Measurements from ENCODE around the gene MYH9.

DNA sequence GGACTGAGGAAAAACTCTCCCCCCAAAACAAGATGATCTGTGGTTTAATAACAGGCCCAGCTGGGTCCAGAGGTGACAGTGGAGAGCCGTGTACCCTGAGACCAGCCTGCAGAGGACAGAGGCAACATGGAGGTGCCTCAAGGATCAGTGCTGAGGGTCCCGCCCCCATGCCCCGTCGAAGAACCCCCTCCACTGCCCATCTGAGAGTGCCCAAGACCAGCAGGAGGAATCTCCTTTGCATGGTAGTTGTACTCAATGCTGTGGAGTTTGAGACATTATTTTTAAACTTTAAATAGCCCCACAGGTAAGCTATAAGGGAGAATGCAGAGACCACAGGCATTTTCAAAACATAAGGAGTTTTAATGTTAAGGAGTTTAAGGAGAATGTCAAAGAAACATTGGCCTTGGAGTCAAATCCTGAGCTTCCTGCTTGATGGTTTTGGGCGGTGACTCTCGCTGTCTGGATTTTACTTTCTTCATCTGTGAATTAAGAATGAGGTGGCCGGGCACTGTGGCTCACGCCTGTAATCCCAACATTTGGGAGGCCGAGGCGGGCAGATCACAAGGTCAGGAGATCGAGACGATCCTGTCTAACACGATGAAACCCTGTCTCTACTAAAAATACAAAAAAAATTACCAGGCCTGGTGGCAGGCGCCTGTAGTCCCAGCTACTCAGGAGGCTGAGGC is 128.0 kb downstream of the MYH9 start:
- TF ChIP-seq CTCF (IDR thresholded peaks at IDR 0.05): no peak
- TF ChIP-seq, protein P1, sequence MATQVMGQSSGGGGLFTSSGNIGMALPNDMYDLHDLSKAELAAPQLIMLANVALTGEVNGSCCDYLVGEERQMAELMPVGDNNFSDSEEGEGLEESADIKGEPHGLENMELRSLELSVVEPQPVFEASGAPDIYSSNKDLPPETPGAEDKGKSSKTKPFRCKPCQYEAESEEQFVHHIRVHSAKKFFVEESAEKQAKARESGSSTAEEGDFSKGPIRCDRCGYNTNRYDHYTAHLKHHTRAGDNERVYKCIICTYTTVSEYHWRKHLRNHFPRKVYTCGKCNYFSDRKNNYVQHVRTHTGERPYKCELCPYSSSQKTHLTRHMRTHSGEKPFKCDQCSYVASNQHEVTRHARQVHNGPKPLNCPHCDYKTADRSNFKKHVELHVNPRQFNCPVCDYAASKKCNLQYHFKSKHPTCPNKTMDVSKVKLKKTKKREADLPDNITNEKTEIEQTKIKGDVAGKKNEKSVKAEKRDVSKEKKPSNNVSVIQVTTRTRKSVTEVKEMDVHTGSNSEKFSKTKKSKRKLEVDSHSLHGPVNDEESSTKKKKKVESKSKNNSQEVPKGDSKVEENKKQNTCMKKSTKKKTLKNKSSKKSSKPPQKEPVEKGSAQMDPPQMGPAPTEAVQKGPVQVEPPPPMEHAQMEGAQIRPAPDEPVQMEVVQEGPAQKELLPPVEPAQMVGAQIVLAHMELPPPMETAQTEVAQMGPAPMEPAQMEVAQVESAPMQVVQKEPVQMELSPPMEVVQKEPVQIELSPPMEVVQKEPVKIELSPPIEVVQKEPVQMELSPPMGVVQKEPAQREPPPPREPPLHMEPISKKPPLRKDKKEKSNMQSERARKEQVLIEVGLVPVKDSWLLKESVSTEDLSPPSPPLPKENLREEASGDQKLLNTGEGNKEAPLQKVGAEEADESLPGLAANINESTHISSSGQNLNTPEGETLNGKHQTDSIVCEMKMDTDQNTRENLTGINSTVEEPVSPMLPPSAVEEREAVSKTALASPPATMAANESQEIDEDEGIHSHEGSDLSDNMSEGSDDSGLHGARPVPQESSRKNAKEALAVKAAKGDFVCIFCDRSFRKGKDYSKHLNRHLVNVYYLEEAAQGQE (IDR thresholded peaks at IDR 0.05; ENCODE audit: insufficient read depth in 1 of 2, low read depth in 2 of 2, low read length in 1 of 2): no peak

Data from Panc1 (cell line).